ENCODE measurements around the gene ZSCAN5C.
"Not testable (repeated sequence)": the region's sequence is repeated elsewhere in the genome, so short reads cannot be mapped to it uniquely, and the experiment has no call there.

Gene ZSCAN5C

GRCh38 chr19:56217039-56217949 lies 15.2 kb downstream of the ZSCAN5C start:
- TF ChIP-seq, protein P1, sequence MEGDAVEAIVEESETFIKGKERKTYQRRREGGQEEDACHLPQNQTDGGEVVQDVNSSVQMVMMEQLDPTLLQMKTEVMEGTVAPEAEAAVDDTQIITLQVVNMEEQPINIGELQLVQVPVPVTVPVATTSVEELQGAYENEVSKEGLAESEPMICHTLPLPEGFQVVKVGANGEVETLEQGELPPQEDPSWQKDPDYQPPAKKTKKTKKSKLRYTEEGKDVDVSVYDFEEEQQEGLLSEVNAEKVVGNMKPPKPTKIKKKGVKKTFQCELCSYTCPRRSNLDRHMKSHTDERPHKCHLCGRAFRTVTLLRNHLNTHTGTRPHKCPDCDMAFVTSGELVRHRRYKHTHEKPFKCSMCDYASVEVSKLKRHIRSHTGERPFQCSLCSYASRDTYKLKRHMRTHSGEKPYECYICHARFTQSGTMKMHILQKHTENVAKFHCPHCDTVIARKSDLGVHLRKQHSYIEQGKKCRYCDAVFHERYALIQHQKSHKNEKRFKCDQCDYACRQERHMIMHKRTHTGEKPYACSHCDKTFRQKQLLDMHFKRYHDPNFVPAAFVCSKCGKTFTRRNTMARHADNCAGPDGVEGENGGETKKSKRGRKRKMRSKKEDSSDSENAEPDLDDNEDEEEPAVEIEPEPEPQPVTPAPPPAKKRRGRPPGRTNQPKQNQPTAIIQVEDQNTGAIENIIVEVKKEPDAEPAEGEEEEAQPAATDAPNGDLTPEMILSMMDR (IDR thresholded peaks at IDR 0.05) = no peak
- DNase-seq (ENCODE audit: low spot score) = no peak
- Histone ChIP-seq H3K27ac (no peak overlapping the region), H3K4me3 (peak overlapping the region; percentile 64)

GRCh38 chr19:56218961-56219360 lies 16.9 kb downstream of the ZSCAN5C start:
- TF ChIP-seq, protein P1 (IDR thresholded peaks at IDR 0.05) = no peak
- no peak for DNase-seq (ENCODE audit: low spot score)

DNA sequence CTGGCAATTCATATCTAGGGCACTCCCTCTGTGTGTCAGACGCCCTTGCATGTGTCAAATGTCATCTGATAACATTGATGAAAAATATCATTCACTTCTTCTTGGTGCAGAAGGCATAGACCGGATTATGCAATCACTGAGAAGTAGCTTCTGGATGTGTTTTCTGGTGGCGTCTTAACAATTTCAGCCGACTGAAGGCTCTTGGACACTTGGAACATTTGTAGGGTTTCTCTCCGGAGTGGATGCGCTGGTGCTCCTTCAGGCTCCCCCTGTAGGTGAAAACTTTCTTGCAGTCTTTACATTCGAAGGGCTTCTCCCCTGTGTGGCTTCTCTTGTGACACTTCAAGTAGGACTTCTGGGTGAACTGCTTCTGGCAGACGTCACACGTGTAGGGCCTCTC lies 19.4 kb downstream of the ZSCAN5C start:
- not testable (repeated sequence) for H3K4me3 ChIP-seq; DNase-seq (ENCODE audit: low spot score); H3K27ac ChIP-seq

More at GRCh38 chr19:56218961-56219360, 16.9 kb downstream of the ZSCAN5C start:
- H3K4me3 ChIP-seq = no peak overlapping the region
- H3K27ac ChIP-seq = no peak overlapping the region

DNA sequence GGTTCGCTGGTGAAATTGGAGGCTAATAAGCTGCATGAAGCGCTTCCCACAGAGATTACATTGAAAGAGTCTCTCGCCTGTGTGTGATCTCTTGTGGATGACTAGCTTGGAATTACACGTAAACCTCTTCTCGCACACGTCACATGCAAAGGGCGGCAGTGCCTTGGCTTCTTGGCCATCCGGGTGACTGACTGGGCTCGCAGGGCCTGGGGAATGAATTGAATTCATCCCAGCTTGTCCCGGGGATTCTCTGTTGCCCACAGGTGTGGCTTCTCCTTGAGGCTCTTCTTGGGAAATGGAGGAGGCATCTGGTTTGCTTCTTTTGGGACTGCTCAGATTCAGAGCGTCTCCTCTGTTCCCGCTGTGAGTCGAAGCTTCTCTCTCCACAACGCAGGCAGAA lies 19.8 kb downstream of the ZSCAN5C start:
- no peak overlapping the region for H3K27ac ChIP-seq
- H3K4me3 ChIP-seq = no peak overlapping the region
- no peak for DNase-seq (ENCODE audit: low spot score)
- TF ChIP-seq, protein P1 (IDR thresholded peaks at IDR 0.05) = no peak

- TF ChIP-seq, protein P1 (IDR thresholded peaks at IDR 0.05) = no peak
- Histone ChIP-seq H3K4me3 (no peak overlapping the region), H3K27ac (no peak overlapping the region)
- DNase-seq (ENCODE audit: low spot score) = no peak
Observed at GRCh38 chr19:56222901-56223300, 20.8 kb downstream of the ZSCAN5C start.

- DNase-seq (ENCODE audit: low spot score) = no peak
- Histone ChIP-seq H3K27ac (no peak overlapping the region), H3K4me3 (no peak overlapping the region)
- TF ChIP-seq, protein P1 (IDR thresholded peaks at IDR 0.05) = no peak
Observed at GRCh38 chr19:56223481-56223880, 21.4 kb downstream of the ZSCAN5C start.

- DNase-seq (ENCODE audit: low spot score) = no peak
- H3K4me3 ChIP-seq = no peak overlapping the region
- TF ChIP-seq, protein P1 (IDR thresholded peaks at IDR 0.05) = no peak
- no peak overlapping the region for H3K27ac ChIP-seq
Observed at GRCh38 chr19:56245121-56245740, 43.2 kb downstream of the ZSCAN5C start.

DNA sequence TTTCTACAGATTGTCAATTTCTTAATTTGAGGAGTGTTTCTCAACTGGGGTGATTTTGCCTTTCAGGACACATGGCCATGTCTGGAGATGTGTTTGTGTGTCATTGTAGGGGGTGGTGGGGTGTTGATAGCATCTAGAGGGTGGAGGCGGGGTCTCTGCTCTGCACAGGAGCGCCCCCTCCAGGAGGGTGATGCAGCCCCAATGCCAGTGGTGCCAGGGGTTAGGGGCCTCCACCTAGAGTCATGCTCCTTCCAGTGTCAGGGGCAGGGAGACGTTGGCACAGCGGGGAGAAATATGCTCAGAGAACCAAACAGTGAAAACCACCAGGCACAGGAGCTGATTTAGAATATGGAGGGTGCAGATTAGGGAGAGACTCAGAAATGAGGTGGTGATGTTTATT lies 43.7 kb downstream of the ZSCAN5C start:
- H3K4me3 ChIP-seq; DNase-seq (ENCODE audit: low spot score); H3K27ac ChIP-seq: not testable (repeated sequence)

DNA sequence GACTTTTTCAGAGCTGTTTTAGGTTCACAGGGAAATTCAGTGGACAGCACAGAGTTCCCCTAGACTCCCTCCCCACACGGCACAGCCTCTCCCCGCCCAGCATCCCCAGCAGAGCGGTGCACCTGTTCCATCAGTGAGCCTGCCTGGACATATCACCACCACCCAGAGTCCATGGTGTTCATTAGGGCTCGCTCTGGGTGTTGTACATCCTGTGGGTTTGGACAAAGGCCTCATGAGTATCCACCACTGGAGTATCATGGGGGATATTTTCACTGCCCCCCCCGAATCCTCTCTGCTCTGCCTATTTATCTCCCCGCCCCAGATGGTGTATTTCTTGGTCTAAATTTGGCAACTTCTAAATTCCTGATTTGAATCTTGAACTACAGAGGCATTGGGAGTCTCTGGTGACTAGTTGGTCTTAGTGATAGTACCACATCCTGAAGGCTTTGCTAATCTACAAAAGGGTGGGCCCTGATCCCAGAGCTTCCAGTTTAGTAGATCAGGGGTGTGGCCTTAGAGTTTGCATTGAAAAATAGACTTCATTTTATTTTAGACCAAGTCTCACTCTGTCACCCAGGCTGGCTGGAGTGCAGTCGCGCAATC lies 46.8 kb downstream of the ZSCAN5C start:
- not testable (repeated sequence) for DNase-seq (ENCODE audit: low spot score); H3K4me3 ChIP-seq; H3K27ac ChIP-seq
